Measurements from ENCODE around the gene MTAP.

MTAP gene

DNA sequence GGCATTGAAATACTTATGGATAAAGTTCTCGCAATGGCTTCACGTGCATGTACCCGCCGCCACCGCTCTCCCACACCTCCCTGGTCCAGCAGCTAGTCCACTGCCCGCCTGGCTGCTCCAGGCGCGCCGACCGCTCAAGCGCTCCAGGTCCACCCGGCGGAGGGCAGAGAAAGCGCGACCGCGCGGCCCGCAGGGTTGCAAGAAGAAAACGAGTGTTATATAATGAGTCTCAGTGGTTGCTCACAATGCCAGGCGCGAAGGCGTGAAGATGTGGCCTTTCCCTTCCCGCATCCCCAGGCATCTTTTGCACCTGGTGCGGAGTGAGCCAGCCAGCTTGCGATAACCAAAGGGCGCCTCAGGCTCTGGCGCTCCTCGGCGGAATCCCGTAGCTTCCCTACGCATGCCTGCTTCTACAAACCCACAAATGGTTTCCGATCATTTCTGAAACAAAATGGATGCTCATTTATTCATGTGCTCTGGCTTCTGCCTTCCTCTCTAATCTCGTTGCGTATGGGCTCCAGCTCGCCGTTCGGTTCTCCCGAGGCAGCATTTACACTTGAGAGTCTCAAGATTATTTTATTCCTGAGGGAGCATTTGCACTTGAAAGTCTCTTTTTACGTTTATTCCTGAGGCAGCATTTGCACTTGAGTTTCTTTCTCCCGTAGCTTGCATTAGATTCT is 166.0 kb downstream of the MTAP start:
- no peaks in the 10 kb centered on the region for H4K20me1 ChIP-seq (ENCODE audit: insufficient read depth, low read length, poor library complexity, severe bottlenecking)
- H3K79me2 ChIP-seq (ENCODE audit: insufficient read depth, low read length): no peaks in the 10 kb centered on the region
- no peaks in the 10 kb centered on the region for H3F3A ChIP-seq (ENCODE audit: low read depth)
- no peak overlapping the region for H3K9ac ChIP-seq (ENCODE audit: low read depth, low read length, poor library complexity, severe bottlenecking)
- no peaks in the 10 kb centered on the region for H3K9me3 ChIP-seq (ENCODE audit: insufficient read depth, low read depth, low read length)
- H3K27me3 ChIP-seq (ENCODE audit: insufficient read depth, low read length, poor library complexity, severe bottlenecking): no peaks in the 10 kb centered on the region
- no peak overlapping the region for H2AFZ ChIP-seq (ENCODE audit: low read length)
- H3K4me1 ChIP-seq (ENCODE audit: insufficient read depth, low read length, poor library complexity, severe bottlenecking): no peaks in the 10 kb centered on the region
- peaks cover 9% of the 10 kb centered on the region; the same call in 1 of the 2 replicates for H3K36me3 ChIP-seq (ENCODE audit: insufficient read depth, low read length)
- no peak overlapping the region for H3K4me3 ChIP-seq (ENCODE audit: low read length, poor library complexity, severe bottlenecking)
- no peaks in the 10 kb centered on the region for H3K9me2 ChIP-seq (replicated peaks; ENCODE audit: low read depth, low read length)
- no peak overlapping the region for H3K4me2 ChIP-seq (ENCODE audit: low read depth, low read length, poor library complexity, severe bottlenecking)
- TF ChIP-seq, protein P1, sequence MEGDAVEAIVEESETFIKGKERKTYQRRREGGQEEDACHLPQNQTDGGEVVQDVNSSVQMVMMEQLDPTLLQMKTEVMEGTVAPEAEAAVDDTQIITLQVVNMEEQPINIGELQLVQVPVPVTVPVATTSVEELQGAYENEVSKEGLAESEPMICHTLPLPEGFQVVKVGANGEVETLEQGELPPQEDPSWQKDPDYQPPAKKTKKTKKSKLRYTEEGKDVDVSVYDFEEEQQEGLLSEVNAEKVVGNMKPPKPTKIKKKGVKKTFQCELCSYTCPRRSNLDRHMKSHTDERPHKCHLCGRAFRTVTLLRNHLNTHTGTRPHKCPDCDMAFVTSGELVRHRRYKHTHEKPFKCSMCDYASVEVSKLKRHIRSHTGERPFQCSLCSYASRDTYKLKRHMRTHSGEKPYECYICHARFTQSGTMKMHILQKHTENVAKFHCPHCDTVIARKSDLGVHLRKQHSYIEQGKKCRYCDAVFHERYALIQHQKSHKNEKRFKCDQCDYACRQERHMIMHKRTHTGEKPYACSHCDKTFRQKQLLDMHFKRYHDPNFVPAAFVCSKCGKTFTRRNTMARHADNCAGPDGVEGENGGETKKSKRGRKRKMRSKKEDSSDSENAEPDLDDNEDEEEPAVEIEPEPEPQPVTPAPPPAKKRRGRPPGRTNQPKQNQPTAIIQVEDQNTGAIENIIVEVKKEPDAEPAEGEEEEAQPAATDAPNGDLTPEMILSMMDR (conservative IDR thresholded peaks at IDR 0.05; ENCODE audit: low read length): no peak
- no peak for TF ChIP-seq EZH2phosphoT487 (IDR thresholded peaks at IDR 0.05; ENCODE audit: borderline replicate concordance)

- no peak overlapping the region for H3K4me3 ChIP-seq (ENCODE audit: low read length, poor library complexity, severe bottlenecking)
- no peak for TF ChIP-seq EZH2phosphoT487 (IDR thresholded peaks at IDR 0.05; ENCODE audit: borderline replicate concordance)
- TF ChIP-seq, protein P1 (conservative IDR thresholded peaks at IDR 0.05; ENCODE audit: low read length): no peak
- no peaks in the 10 kb centered on the region for H3K79me2 ChIP-seq (ENCODE audit: insufficient read depth, low read length)
- no peak overlapping the region for H2AFZ ChIP-seq (ENCODE audit: low read length)
- H3K4me1 ChIP-seq (ENCODE audit: insufficient read depth, low read length, poor library complexity, severe bottlenecking): no peaks in the 10 kb centered on the region
- H3K9me2 ChIP-seq (replicated peaks; ENCODE audit: low read depth, low read length): no peaks in the 10 kb centered on the region
- H3K9me3 ChIP-seq (ENCODE audit: insufficient read depth, low read depth, low read length): no peaks in the 10 kb centered on the region
- no peak overlapping the region for H3K4me2 ChIP-seq (ENCODE audit: low read depth, low read length, poor library complexity, severe bottlenecking)
- H3F3A ChIP-seq (ENCODE audit: low read depth): no peaks in the 10 kb centered on the region
- peaks cover 9% of the 10 kb centered on the region; the same call in 1 of the 2 replicates for H3K36me3 ChIP-seq (ENCODE audit: insufficient read depth, low read length)
- H3K27me3 ChIP-seq (ENCODE audit: insufficient read depth, low read length, poor library complexity, severe bottlenecking): no peaks in the 10 kb centered on the region
- no peak overlapping the region for H3K9ac ChIP-seq (ENCODE audit: low read depth, low read length, poor library complexity, severe bottlenecking)
- H4K20me1 ChIP-seq (ENCODE audit: insufficient read depth, low read length, poor library complexity, severe bottlenecking): no peaks in the 10 kb centered on the region
Observed at GRCh38 chr9:21969011-21969940, 166.8 kb downstream of the MTAP start.

DNA sequence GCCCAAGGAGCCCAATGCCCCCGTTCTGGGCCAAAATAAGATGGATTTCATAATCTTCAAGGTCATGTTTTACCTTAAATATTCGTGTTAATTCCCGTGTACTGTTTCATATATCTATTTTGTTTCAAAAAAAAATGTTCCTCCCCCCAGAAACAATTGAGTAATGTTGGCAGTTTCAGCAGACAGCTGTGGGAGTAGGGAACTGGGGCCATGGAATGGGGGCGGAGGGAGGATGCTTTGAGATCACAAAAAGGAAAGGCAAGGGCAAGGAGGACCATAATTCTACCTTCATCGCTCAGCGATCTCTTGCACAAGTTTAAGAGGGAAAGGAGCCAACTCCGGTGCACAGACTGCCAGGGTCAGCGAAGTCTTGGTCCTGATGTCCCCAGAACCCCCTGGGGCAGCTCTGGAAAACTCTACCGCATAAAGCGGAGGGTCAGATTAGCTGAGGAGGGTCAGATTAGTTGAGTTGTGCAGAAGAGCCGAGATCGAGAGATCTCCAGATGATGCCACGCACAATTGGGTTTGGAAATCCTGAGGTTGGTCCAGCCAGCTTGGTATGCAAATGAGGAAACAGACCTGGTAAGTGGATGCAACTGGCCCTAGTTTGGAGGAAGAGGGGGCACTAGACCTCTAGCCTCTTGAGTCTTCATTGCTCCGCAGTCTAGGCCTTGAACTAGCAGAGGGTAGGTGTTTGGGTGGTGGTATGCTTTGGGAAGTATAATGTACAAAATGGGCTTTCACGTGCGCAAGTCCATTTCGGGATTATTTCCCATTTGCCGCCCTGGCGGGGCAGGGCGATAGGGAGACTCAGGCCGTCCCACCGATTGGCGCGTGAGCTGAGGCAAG is 167.7 kb downstream of the MTAP start:
- TF ChIP-seq, protein P1 (conservative IDR thresholded peaks at IDR 0.05; ENCODE audit: low read length): no peak
- TF ChIP-seq EZH2phosphoT487 (IDR thresholded peaks at IDR 0.05; ENCODE audit: borderline replicate concordance): no peak
- H3K9me3 ChIP-seq (ENCODE audit: insufficient read depth, low read depth, low read length): no peaks in the 10 kb centered on the region
- H3K27me3 ChIP-seq (ENCODE audit: insufficient read depth, low read length, poor library complexity, severe bottlenecking): no peaks in the 10 kb centered on the region
- no peaks in the 10 kb centered on the region for H3F3A ChIP-seq (ENCODE audit: low read depth)
- H3K4me2 ChIP-seq (ENCODE audit: low read depth, low read length, poor library complexity, severe bottlenecking): no peak overlapping the region
- H3K9ac ChIP-seq (ENCODE audit: low read depth, low read length, poor library complexity, severe bottlenecking): no peak overlapping the region
- H2AFZ ChIP-seq (ENCODE audit: low read length): no peak overlapping the region
- no peaks in the 10 kb centered on the region for H4K20me1 ChIP-seq (ENCODE audit: insufficient read depth, low read length, poor library complexity, severe bottlenecking)
- H3K4me1 ChIP-seq (ENCODE audit: insufficient read depth, low read length, poor library complexity, severe bottlenecking): no peaks in the 10 kb centered on the region
- peaks cover 9% of the 10 kb centered on the region; the same call in 1 of the 2 replicates for H3K36me3 ChIP-seq (ENCODE audit: insufficient read depth, low read length)
- no peaks in the 10 kb centered on the region for H3K79me2 ChIP-seq (ENCODE audit: insufficient read depth, low read length)
- H3K4me3 ChIP-seq (ENCODE audit: low read length, poor library complexity, severe bottlenecking): no peak overlapping the region
- H3K9me2 ChIP-seq (replicated peaks; ENCODE audit: low read depth, low read length): no peaks in the 10 kb centered on the region
